ENCODE results near the gene MAS1L.
"Not testable (repeated sequence)": the region's sequence is repeated elsewhere in the genome, so short reads cannot be mapped to it uniquely, and the experiment has no call there.

Gene MAS1L

DNA sequence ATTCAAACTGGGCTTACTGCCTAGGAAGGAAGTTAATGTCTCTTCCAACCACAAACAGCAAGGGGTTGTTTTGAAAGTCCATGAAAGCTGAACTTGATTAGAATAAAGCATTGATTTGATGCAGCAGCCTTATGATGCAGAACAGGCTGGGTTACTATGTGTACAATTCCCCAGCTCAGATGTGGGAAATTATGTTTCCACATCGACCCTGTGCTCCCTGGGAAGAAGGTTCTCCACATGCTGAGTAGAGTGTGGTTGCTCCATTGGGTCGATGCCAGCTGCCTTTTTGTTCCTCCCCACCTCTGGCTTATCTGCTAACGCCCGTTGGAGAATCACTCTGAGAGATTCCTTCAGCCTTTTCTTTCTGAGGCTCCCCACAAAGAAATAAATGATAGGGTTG, 1.2 kb downstream of the MAS1L start:
- no peak for DNase-seq (ENCODE audit: extremely low read depth in 1 of 2, low read depth in 1 of 2)

GRCh38 chr6:29483735-29484134, 4.0 kb downstream of the MAS1L start:
- DNase-seq (ENCODE audit: extremely low read depth in 1 of 2, low read depth in 1 of 2), result no peak

GRCh38 chr6:29483186-29483585, 4.6 kb downstream of the MAS1L start:
- DNase-seq (ENCODE audit: extremely low read depth in 1 of 2, low read depth in 1 of 2), result no peak

GRCh38 chr6:29479560-29479959, 8.2 kb downstream of the MAS1L start:
- DNase-seq (ENCODE audit: extremely low read depth in 1 of 2, low read depth in 1 of 2), result no peak

DNA sequence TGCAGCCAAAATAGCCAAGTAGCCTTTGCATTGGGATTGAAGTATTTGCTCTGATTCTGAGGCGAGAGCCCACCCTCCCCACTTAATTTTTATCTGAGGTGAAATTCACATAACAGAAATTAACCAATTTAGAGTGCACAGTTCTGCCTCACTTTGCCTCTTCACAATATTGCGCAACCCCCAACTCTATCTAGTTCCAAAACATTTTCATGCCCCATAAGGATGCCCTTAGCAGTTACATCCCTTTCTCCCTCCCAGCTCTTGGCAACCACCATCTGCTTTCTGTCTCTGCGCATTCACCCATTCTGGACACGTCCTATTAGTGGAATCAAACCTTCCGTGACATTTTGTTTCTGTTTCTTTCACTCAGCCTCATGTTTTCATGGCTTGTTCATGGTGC, 9.0 kb downstream of the MAS1L start:
- DNase-seq (ENCODE audit: extremely low read depth in 1 of 2, low read depth in 1 of 2), result no peak

- DNase-seq (ENCODE audit: extremely low read depth in 1 of 2, low read depth in 1 of 2), result no peak
Observed at GRCh38 chr6:29477923-29478450, 9.8 kb downstream of the MAS1L start.

DNA sequence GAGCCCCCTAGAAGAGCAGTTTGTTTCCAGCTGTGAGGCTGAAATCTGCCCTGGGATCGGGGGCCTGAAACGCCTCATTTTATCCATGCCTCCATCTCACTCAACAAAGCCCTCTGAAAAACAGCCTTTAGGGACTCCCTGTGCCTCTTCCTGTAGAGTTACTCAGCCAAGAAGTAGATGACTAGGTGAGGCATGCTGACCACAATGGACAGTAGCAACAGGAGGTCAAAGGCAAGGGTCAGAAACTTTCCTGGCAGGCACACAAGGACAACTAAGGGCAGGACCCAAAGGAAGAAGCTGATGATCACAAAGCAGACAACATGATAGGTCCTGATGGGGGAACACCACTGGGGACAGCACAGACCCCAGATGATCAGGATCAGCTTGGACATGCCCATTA, 12.8 kb downstream of the MAS1L start:
- DNase-seq (ENCODE audit: extremely low read depth in 1 of 2, low read depth in 1 of 2), result no peak

GRCh38 chr6:29466241-29466640, 21.5 kb downstream of the MAS1L start:
- no peak for DNase-seq (ENCODE audit: extremely low read depth in 1 of 2, low read depth in 1 of 2)

GRCh38 chr6:29465801-29466200, 22.0 kb downstream of the MAS1L start:
- DNase-seq (ENCODE audit: extremely low read depth in 1 of 2, low read depth in 1 of 2), result no peak

DNA sequence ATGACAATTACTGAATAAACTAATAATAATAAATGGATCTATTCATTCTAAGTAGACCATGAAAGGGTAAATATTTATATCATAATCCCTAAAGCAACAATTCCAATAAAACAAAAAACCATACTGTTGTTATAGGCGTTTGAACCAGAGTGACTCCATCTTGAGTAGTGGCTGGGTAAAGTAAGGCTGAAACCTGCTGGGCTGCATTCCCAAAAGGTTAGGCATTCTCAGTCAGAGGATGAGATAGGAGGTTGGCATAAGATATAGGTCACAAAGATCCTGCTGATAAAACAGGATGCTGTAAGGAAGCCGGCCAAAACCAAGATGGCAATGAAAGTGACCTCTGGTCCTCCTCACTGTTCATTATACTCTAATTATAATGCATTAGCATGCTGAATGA, 22.5 kb downstream of the MAS1L start:
- no peak for DNase-seq (ENCODE audit: extremely low read depth in 1 of 2, low read depth in 1 of 2)

DNA sequence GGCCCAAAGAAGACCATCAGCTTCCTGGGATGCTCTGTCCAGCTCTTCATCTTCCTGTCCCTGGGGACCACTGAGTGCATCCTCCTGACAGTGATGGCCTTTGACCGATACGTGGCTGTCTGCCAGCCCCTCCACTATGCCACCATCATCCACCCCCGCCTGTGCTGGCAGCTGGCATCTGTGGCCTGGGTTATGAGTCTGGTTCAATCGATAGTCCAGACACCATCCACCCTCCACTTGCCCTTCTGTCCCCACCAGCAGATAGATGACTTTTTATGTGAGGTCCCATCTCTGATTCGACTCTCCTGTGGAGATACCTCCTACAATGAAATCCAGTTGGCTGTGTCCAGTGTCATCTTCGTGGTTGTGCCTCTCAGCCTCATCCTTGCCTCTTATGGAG, 25.7 kb downstream of the MAS1L start:
- DNase-seq (ENCODE audit: extremely low read depth in 1 of 2, low read depth in 1 of 2), result no peak

DNA sequence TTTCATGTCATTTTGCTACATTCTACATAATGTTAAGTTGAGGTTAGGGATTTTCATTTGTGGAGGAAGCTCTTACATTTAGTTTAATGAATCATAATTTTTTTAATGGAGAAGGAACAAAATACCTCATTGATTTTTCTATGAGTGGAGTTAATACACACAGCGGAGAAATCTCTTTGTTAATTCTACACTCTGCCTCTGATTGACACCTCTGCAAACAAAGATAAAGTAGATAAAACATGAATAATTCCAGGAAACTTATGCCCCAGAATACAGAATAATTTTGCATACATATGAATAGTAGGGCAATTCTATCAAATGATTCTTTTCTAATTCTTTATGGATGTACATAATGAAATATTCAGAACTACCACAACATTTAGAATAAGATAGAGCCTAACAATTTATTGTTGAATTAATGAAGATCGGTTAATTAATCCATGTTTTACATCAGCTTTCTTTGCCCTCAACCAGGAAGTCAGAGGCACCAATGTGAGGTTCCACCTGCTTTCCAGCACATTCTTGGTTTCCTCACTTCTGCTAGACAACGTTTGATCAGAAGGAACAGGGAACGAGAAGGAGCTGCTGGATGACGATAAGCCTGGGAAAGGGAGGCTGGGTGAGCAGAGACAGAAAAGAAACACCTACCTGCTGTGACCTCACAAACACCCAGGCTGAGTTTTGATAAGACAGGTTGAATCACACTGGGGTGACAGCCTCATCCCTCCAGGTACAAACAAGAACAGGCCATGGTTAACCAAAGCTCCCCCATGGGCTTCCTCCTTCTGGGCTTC, 26.5 kb downstream of the MAS1L start:
- no peak for DNase-seq (ENCODE audit: extremely low read depth in 1 of 2, low read depth in 1 of 2)

GRCh38 chr6:29456971-29457370, 30.8 kb downstream of the MAS1L start, which contains the start of the genes OR11A1 and OR2H1:
Gene OR11A1 (minus strand): TSS chr6:29457071. CDS start chr6:29427641, 29,430 bp downstream.
Gene OR2H1 (plus strand): TSS chr6:29457155. CDS start chr6:29461770, 4,615 bp downstream.
- DNase-seq (ENCODE audit: extremely low read depth in 1 of 2, low read depth in 1 of 2), result no peak

DNA sequence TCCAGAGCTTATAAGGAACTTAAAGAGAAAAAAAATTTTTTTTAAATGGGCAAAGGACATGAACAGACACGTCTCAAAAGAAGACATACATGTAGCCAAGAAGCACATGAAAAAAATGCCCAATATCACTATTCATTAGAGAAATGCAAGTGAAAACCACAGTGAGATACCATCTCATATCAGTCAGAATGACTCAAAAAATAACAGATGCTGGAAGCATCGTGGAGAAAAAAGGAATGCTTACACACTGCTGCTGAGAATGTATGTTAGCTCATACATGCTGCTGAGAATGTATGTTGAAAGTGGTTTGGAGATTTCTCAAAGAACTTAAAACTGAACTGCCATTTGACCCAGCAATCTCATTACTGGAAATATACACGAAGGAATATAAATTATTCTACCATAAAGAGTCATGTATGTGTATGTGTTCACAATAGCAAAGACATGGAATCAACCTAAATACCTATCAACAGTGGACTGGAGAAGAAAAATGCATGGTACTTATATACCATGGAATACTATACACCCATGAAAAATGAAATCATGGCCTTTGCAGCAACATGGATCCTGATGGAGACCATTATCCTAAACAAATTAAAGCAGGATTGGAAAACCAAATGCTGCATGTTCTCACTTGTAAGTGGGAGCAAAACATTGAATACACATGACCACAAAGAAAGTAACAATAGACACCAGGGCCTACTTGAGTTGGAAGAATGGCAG, 36.1 kb downstream of the MAS1L start:
- DNase-seq (ENCODE audit: extremely low read depth in 1 of 2, low read depth in 1 of 2), result no peak

GRCh38 chr6:29447670-29448069, 40.1 kb downstream of the MAS1L start:
- no peak for DNase-seq (ENCODE audit: extremely low read depth in 1 of 2, low read depth in 1 of 2)

DNA sequence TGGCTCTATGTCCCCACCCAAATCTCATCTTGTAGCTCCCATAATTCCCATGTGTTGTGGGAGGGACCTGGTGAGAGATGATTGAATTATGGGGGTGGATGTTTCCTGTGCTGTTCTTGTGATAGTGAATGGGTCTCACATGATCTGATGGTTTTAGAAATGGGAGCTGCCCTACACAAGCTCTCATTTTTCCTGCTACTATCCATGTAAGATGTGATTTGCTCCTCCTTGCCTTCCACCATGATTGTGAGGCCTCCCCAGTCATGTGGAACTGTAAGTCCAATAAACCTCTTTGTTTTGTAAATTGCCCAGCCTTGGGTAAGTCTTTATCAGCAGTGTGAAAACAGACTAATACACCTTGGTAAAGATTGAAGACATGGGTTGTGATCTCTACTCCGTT, 43.7 kb downstream of the MAS1L start:
- DNase-seq (ENCODE audit: extremely low read depth in 1 of 2, low read depth in 1 of 2), result not testable (repeated sequence)

DNA sequence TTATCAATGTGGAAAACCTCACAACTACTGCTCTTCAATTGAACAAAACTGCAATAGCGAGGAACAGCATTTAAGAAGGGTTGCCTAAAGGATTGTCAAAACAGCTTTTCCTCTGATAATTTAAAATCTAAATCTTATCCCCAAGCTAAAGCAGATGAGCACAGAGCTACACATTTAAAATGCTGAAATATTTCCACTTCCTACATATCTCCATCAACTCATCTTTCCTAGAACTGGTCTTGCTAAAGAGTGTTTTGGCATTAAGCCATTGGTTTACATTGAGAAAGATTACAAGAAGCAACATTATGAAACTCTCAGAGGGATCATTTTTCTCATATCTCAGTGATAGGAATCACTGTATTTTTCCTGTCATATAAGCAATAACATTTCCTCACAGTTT, 45.0 kb downstream of the MAS1L start:
- no peak for DNase-seq (ENCODE audit: extremely low read depth in 1 of 2, low read depth in 1 of 2)

- DNase-seq (ENCODE audit: extremely low read depth in 1 of 2, low read depth in 1 of 2), result no peak
Observed at GRCh38 chr6:29439006-29439405, 48.8 kb downstream of the MAS1L start, which contains the start of gene OR10C1. Gene OR10C1 (plus strand): TSS chr6:29439306. CDS start chr6:29440016, 710 bp downstream.

GRCh38 chr6:29436730-29437129, 51.0 kb downstream of the MAS1L start:
- not testable (repeated sequence) for DNase-seq (ENCODE audit: extremely low read depth in 1 of 2, low read depth in 1 of 2)
